ENCODE data around the gene RESP18.
"Not testable (repeated sequence)": the region's sequence is repeated elsewhere in the genome, so short reads cannot be mapped to it uniquely, and the experiment has no call there.

DNA sequence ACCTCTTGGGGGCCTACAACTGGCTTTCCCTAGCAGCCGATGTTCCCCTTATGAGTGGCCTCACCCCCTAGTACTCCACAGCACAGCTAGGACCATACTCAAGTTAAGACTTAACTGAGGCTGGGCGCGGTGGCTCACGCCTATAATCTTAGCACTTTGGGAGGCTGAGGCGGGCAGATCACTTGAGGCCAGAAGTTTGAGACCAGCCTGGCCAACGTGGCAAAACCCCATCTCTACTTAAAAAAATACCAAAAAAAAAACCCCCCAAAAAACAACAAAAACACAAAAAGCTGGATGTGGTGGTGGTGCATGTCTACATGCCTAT is 45.5 kb downstream of the RESP18 start:
- TF ChIP-seq, protein P1, sequence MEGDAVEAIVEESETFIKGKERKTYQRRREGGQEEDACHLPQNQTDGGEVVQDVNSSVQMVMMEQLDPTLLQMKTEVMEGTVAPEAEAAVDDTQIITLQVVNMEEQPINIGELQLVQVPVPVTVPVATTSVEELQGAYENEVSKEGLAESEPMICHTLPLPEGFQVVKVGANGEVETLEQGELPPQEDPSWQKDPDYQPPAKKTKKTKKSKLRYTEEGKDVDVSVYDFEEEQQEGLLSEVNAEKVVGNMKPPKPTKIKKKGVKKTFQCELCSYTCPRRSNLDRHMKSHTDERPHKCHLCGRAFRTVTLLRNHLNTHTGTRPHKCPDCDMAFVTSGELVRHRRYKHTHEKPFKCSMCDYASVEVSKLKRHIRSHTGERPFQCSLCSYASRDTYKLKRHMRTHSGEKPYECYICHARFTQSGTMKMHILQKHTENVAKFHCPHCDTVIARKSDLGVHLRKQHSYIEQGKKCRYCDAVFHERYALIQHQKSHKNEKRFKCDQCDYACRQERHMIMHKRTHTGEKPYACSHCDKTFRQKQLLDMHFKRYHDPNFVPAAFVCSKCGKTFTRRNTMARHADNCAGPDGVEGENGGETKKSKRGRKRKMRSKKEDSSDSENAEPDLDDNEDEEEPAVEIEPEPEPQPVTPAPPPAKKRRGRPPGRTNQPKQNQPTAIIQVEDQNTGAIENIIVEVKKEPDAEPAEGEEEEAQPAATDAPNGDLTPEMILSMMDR (conservative IDR thresholded peaks at IDR 0.05; ENCODE audit: low read depth, low read length), result not testable (repeated sequence)
- TF ChIP-seq CEBPB (IDR thresholded peaks at IDR 0.05; ENCODE audit: low read depth, low read length), result not testable (repeated sequence)

Measured in IMR-90 (cell line).